MM.1S (cell line): ENCODE data around the gene GFOD1.

Experiments used
- CTCF ChIP-seq: fragments of 300-600 bp; sonication (generic); IDR thresholded peaks from 2 replicates; pipeline ENCODE4 v1.5.1; 2016; ENCODE audit warnings: antibody characterized with exemption, low read length, mixed read lengths
- EZH2 ChIP-seq: fragments of 300-600 bp; sonication (generic); optimal IDR thresholded peaks from 2 replicates; pipeline ENCODE3; 2017; ENCODE audit warnings: low read depth, mild to moderate bottlenecking, antibody characterized with exemption, low read length, mixed read lengths

GRCh38 chr6:13463328-13463717 is 24.1 kb downstream of the GFOD1 start:
- TF ChIP-seq CTCF (no peak), EZH2 (no peak)
